ENCODE measurements around the gene MRPS18B.
A peak's percentile ranks its signal among the peaks of the same experiment; 100 is the strongest.

Gene MRPS18B

GRCh38 chr6:30570740-30571074 lies 46.9 kb upstream of the MRPS18B start:
- H3K4me3 ChIP-seq (replicated peaks; ENCODE audit: insufficient read depth, low read length) = peak overlapping the region; percentile 89
- DNase-seq (ENCODE audit: low read depth in 1 of 2, low spot score in 1 of 2) = peak; percentile 40 to 44
- peak overlapping the region; percentile 95 for H3K27ac ChIP-seq (replicated peaks)
- TF ChIP-seq CTCF (IDR thresholded peaks at IDR 0.05; ENCODE audit: insufficient read depth, low read length) (no peak), POLR2AphosphoS5 (IDR thresholded peaks at IDR 0.05; ENCODE audit: low read depth) (no peak), SPI1 (IDR thresholded peaks at IDR 0.05; ENCODE audit: borderline replicate concordance, low read depth) (no peak), GABPA (IDR thresholded peaks at IDR 0.05; ENCODE audit: low read depth) (no peak), REST (IDR thresholded peaks at IDR 0.05; ENCODE audit: insufficient replicate concordance, low read depth) (no peak)
- no peaks in the 10 kb centered on the region for H3K27me3 ChIP-seq (ENCODE audit: insufficient read depth, poor library complexity, severe bottlenecking)

- TF ChIP-seq CTCF (IDR thresholded peaks at IDR 0.05; ENCODE audit: insufficient read depth, low read length) (no peak), SPI1 (IDR thresholded peaks at IDR 0.05; ENCODE audit: borderline replicate concordance, low read depth) (no peak), POLR2AphosphoS5 (IDR thresholded peaks at IDR 0.05; ENCODE audit: low read depth) (peak; percentile 89), GABPA (IDR thresholded peaks at IDR 0.05; ENCODE audit: low read depth) (peak; percentile 95), REST (IDR thresholded peaks at IDR 0.05; ENCODE audit: insufficient replicate concordance, low read depth) (peak; percentile 10)
- H3K4me3 ChIP-seq (replicated peaks; ENCODE audit: insufficient read depth, low read length) = peak within 1 kb of the TSS; percentile 89
- peak; percentile 96 to 98 for DNase-seq (ENCODE audit: low read depth in 1 of 2, low spot score in 1 of 2)
- H3K27me3 ChIP-seq (ENCODE audit: insufficient read depth, poor library complexity, severe bottlenecking) = no peaks in the 10 kb centered on the region
- H3K27ac ChIP-seq (replicated peaks) = peak within 1 kb of the TSS; percentile 95
These were observed 46.4 kb upstream of the MRPS18B start, which contains the start of gene ABCF1 for GRCh38 chr6:30571075-30571761. ABCF1 (plus strand) TSS chr6:30571442; CDS start chr6:30571488, 46 bp downstream.

- TF ChIP-seq REST (IDR thresholded peaks at IDR 0.05; ENCODE audit: insufficient replicate concordance, low read depth) (no peak), SPI1 (IDR thresholded peaks at IDR 0.05; ENCODE audit: borderline replicate concordance, low read depth) (no peak), POLR2AphosphoS5 (IDR thresholded peaks at IDR 0.05; ENCODE audit: low read depth) (no peak), CTCF (IDR thresholded peaks at IDR 0.05; ENCODE audit: insufficient read depth, low read length) (no peak), GABPA (IDR thresholded peaks at IDR 0.05; ENCODE audit: low read depth) (no peak)
- Histone ChIP-seq H3K4me3 (replicated peaks; ENCODE audit: insufficient read depth, low read length) (peak overlapping the region; percentile 89), H3K27me3 (ENCODE audit: insufficient read depth, poor library complexity, severe bottlenecking) (no peaks in the 10 kb centered on the region), H3K27ac (replicated peaks) (peak overlapping the region; percentile 95)
- DNase-seq (ENCODE audit: low read depth in 1 of 2, low spot score in 1 of 2) = no peak
These were observed 45.9 kb upstream of the MRPS18B start for GRCh38 chr6:30571762-30572082.

Measured in HL-60 (cell line).